ENCODE data around the gene LTK.

LTK gene

GRCh38 chr15:41550066-41550775 is 36.6 kb upstream of the LTK start:
- no peak for TF ChIP-seq SIN3A (IDR thresholded peaks at IDR 0.05; ENCODE audit: borderline replicate concordance, insufficient read depth, low read length)
- no peak for TF ChIP-seq TAF1 (IDR thresholded peaks at IDR 0.05; ENCODE audit: borderline replicate concordance, insufficient read depth, low read length)
- no peak for TF ChIP-seq REST (IDR thresholded peaks at IDR 0.05; ENCODE audit: insufficient read depth in 1 of 2, low read depth in 2 of 2, low read length in 2 of 2)
- TF ChIP-seq FOXP2 (optimal IDR thresholded peaks at IDR 0.05; ENCODE audit: borderline replicate concordance, extremely low read depth, extremely low read length, insufficient read depth): no peak
- no peak for TF ChIP-seq POLR2AphosphoS5 (IDR thresholded peaks at IDR 0.05; ENCODE audit: low read depth, low read length)

- TF ChIP-seq REST (IDR thresholded peaks at IDR 0.05; ENCODE audit: insufficient read depth in 1 of 2, low read depth in 2 of 2, low read length in 2 of 2) (no peak), TAF1 (IDR thresholded peaks at IDR 0.05; ENCODE audit: borderline replicate concordance, insufficient read depth, low read length) (no peak), FOXP2 (optimal IDR thresholded peaks at IDR 0.05; ENCODE audit: borderline replicate concordance, extremely low read depth, extremely low read length, insufficient read depth) (no peak), POLR2AphosphoS5 (IDR thresholded peaks at IDR 0.05; ENCODE audit: low read depth, low read length) (no peak), SIN3A (IDR thresholded peaks at IDR 0.05; ENCODE audit: borderline replicate concordance, insufficient read depth, low read length) (no peak)
Measured at GRCh38 chr15:41546851-41547786, 33.5 kb upstream of the LTK start.

DNA sequence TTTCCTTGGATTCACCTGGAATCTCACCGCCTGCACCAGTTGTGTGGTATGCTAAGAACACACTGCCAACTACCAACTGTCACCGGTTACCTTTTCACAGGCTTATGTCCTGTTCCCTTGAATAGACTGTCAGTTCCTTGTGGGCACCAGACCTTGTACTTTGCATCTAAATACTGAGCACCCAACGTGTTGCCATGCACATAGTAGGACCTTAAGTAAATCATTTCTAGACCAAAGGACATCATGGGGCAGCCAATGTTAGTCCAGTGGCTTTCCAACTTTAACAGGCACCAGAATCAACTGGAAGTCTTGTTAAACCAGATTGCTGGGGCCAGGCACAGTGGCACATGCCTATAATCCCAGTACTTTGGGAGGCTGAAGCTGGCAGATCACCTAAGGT is 31.6 kb upstream of the LTK start:
- TF ChIP-seq SIN3A (IDR thresholded peaks at IDR 0.05; ENCODE audit: borderline replicate concordance, insufficient read depth, low read length) (no peak), FOXP2 (optimal IDR thresholded peaks at IDR 0.05; ENCODE audit: borderline replicate concordance, extremely low read depth, extremely low read length, insufficient read depth) (no peak), REST (IDR thresholded peaks at IDR 0.05; ENCODE audit: insufficient read depth in 1 of 2, low read depth in 2 of 2, low read length in 2 of 2) (no peak), POLR2AphosphoS5 (IDR thresholded peaks at IDR 0.05; ENCODE audit: low read depth, low read length) (no peak), TAF1 (IDR thresholded peaks at IDR 0.05; ENCODE audit: borderline replicate concordance, insufficient read depth, low read length) (no peak)

GRCh38 chr15:41544650-41545015 is 31.0 kb upstream of the LTK start:
- no peak for TF ChIP-seq REST (IDR thresholded peaks at IDR 0.05; ENCODE audit: insufficient read depth in 1 of 2, low read depth in 2 of 2, low read length in 2 of 2)
- TF ChIP-seq TAF1 (IDR thresholded peaks at IDR 0.05; ENCODE audit: borderline replicate concordance, insufficient read depth, low read length): no peak
- no peak for TF ChIP-seq SIN3A (IDR thresholded peaks at IDR 0.05; ENCODE audit: borderline replicate concordance, insufficient read depth, low read length)
- no peak for TF ChIP-seq FOXP2 (optimal IDR thresholded peaks at IDR 0.05; ENCODE audit: borderline replicate concordance, extremely low read depth, extremely low read length, insufficient read depth)
